Adipocyte (in vitro differentiated cells): ENCODE data around the gene OAF.
A peak's percentile ranks its signal among the peaks of the same experiment; 100 is the strongest.

Experiments
- DNase-seq: peaks from one replicate; pipeline ENCODE4 v3.0.0-alpha.2; 2015; ENCODE audit warnings: low read depth
- H3K27me3 ChIP-seq: replicated peaks from 2 replicates; pipeline ENCODE4 v1.7.0; 2013; ENCODE audit warnings: mild to moderate bottlenecking, low read length, moderate library complexity; ENCODE audit not compliant: control insufficient read depth, insufficient read depth
- H3K36me3 ChIP-seq: 2 replicates; pipeline ENCODE4 v1.7.0; 2013; ENCODE audit warnings: low read length, mild to moderate bottlenecking, moderate library complexity; ENCODE audit not compliant: control insufficient read depth, insufficient read depth, severe bottlenecking
- H3K4me1 ChIP-seq: 2 replicates; pipeline ENCODE4 v1.7.0; 2013; ENCODE audit warnings: mild to moderate bottlenecking, low read length, moderate library complexity; ENCODE audit not compliant: control insufficient read depth, insufficient read depth
- H3K4me3 ChIP-seq: 2 replicates; pipeline ENCODE4 v1.7.0; 2013; ENCODE audit warnings: mild to moderate bottlenecking, low read length, moderate library complexity
- H3K9ac ChIP-seq: 2 replicates; pipeline ENCODE4 v1.7.0; 2013; ENCODE audit warnings: mild to moderate bottlenecking, low read length, moderate library complexity
- H3K9me3 ChIP-seq: 2 replicates; pipeline ENCODE4 v1.7.0; 2013; ENCODE audit warnings: mild to moderate bottlenecking, low read length, moderate library complexity; ENCODE audit not compliant: control insufficient read depth

OAF gene

GRCh38 chr11:120196826-120197225 is 14.0 kb upstream of the OAF start:
- Histone ChIP-seq H3K9me3 (no peaks in the 10 kb centered on the region), H3K4me1 (peaks cover 8% of the 10 kb centered on the region)

DNA sequence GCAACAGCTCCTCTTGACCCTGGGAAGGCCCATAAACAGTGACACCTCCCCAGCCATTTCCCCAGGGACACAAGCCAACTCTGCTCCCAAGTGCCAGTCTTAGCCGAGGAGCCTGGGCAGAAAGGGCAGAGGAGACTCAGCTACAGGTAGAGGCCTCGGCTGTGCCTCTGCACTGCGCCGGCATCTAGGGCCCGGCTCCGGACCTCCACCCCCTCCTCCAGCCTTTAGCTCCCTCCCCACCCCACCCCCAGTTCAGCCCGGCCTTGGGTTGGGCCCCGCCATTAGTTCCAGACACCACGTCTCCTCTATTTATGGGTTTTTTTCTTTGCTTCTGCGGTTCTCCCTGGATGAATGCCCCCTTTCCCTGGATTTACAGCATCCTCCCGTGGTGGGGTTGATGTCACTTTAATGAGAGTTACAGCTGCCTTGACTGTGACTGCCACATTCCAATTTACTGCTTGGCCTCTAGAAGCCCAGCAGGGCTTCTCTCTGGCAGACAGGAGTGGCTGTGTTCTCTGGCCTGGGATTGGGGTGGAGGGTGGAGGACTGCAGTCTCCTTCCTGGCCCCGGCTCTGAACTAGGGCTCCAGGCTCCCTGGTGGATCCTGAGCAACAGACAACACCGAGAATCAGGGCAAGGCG is 13.5 kb upstream of the OAF start:
- no peak overlapping the region for H3K4me3 ChIP-seq
- H3K9ac ChIP-seq: no peak overlapping the region
- no peaks in the 10 kb centered on the region for H3K36me3 ChIP-seq
- peaks cover 8% of the 10 kb centered on the region for H3K4me1 ChIP-seq
- no peaks in the 10 kb centered on the region for H3K9me3 ChIP-seq
- DNase-seq: no peak
- no peaks in the 10 kb centered on the region for H3K27me3 ChIP-seq

More at GRCh38 chr11:120196826-120197225, 14.0 kb upstream of the OAF start:
- H3K4me3 ChIP-seq: no peak overlapping the region
- DNase-seq: no peak
- H3K27me3 ChIP-seq: no peaks in the 10 kb centered on the region
- H3K36me3 ChIP-seq: no peaks in the 10 kb centered on the region
- H3K9ac ChIP-seq: no peak overlapping the region

DNA sequence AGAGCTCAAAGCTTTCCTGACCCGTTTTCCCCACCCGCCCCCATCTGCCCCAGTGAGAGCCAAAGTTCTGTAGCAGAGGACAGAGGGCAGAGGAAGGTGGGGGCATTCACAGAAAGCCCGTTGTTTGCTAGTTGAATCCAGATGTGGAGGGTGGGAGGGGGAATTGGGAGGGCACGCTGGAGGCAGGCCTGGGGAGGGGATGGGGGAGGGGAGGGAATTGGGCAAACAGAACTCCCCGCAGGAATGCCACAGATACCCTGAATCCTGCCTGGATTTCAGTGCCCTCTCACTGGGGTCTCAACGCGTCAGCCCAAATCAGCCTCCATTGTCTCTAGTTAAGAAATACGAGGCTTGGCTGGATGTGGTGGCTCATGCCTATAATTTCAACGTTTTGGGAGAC is 12.9 kb upstream of the OAF start:
- Histone ChIP-seq H3K9ac (no peak overlapping the region), H3K4me1 (peaks cover 8% of the 10 kb centered on the region), H3K4me3 (no peak overlapping the region), H3K9me3 (no peaks in the 10 kb centered on the region), H3K27me3 (no peaks in the 10 kb centered on the region), H3K36me3 (no peaks in the 10 kb centered on the region)
- DNase-seq: no peak

DNA sequence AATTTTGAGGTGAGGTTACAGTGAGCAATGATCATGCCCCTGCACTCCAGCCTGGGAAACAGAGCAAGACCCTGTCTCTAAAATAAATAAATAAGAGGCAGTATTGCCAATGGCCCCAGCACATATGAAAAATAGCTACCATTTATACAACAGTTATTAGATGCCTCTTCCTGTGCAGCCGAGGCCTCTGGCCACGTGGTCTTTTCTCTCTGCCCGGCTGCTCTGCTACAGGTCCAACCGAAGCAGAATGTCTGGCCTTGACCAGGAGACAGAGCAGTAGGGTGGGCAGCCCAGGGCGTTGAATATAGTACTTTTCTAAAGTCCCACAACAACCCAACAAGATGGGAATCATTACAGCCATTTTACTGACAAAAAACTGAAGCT is 12.4 kb upstream of the OAF start:
- Histone ChIP-seq H3K4me3 (no peak overlapping the region), H3K9me3 (no peaks in the 10 kb centered on the region), H3K27me3 (no peaks in the 10 kb centered on the region)

DNA sequence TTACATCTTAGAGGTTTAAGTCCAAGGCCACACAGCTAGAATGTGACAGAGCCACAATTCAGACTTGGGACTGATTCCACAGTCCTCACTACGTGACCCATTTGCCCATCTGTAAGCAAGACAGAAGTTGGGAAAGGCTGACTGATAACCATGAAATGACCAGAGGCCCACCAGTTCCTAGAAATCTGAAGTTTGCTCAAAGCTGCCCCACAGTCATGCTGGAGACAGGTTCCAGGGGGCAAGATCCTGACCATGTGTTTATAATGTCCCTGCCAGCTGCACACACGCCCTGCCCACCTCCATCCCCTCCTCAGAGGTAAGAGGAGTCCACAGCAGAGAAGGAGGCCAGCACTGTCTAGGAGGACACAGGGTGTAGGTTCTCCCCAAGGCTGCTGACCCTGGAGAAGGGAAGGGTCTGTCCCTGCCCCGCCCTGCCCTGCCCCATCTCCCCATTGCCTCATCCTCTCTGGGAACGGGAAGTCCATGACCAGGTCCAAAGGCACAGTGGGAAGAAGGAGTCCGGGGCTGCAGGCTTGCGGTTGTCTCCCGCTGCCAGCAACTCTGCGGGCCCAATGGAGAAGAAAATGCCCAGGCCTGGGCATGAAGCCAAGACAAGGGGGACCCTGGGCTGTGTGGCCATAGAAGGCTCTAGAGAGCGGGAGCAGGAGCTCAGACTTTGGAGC is 11.9 kb upstream of the OAF start:
- Histone ChIP-seq H3K36me3 (no peaks in the 10 kb centered on the region), H3K4me1 (peaks cover 8% of the 10 kb centered on the region), H3K4me3 (no peak overlapping the region), H3K9me3 (no peaks in the 10 kb centered on the region), H3K9ac (no peak overlapping the region), H3K27me3 (no peaks in the 10 kb centered on the region)
- DNase-seq: no peak

More for the DNA sequence above, 12.4 kb upstream of the OAF start:
- Histone ChIP-seq H3K36me3 (no peaks in the 10 kb centered on the region), H3K4me1 (peaks cover 8% of the 10 kb centered on the region), H3K9ac (no peak overlapping the region)
- DNase-seq: no peak

GRCh38 chr11:120199613-120200012 is 11.2 kb upstream of the OAF start:
- H3K27me3 ChIP-seq: no peaks in the 10 kb centered on the region
- no peak overlapping the region for H3K9ac ChIP-seq
- DNase-seq: no peak
- H3K36me3 ChIP-seq: no peaks in the 10 kb centered on the region
- H3K9me3 ChIP-seq: no peaks in the 10 kb centered on the region
- no peak overlapping the region for H3K4me3 ChIP-seq
- H3K4me1 ChIP-seq: peaks cover 8% of the 10 kb centered on the region

DNA sequence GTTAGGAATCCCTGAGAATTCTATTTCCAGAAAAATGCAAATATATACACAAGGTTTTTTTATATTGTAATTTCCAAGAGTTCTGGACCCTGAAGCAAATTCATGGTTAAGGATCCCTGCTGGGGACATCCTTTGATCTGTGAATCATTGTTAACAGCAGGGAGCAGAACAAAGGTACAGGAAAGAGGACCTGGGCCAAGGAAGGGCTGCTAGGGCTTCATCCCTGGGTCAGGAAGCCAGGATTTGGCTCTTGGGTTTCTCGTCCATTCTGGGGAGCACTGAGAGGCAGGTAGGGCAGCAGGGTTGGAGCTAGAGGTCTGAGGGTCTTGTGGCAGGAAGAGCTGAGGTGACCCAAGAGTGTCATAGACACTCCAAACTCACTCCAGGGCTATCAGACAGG is 10.2 kb upstream of the OAF start:
- no peak for DNase-seq
- no peaks in the 10 kb centered on the region for H3K27me3 ChIP-seq

GRCh38 chr11:120201653-120202052 is 9.2 kb upstream of the OAF start:
- Histone ChIP-seq H3K9ac (no peak overlapping the region), H3K4me1 (peaks cover 20% of the 10 kb centered on the region), H3K9me3 (no peaks in the 10 kb centered on the region), H3K27me3 (no peaks in the 10 kb centered on the region), H3K36me3 (no peaks in the 10 kb centered on the region), H3K4me3 (no peak overlapping the region)
- DNase-seq: no peak

More for the DNA sequence above, 10.2 kb upstream of the OAF start:
- Histone ChIP-seq H3K4me1 (peaks cover 18% of the 10 kb centered on the region), H3K4me3 (no peak overlapping the region), H3K36me3 (no peaks in the 10 kb centered on the region), H3K9me3 (no peaks in the 10 kb centered on the region), H3K9ac (no peak overlapping the region)

- H3K9me3 ChIP-seq: no peaks in the 10 kb centered on the region
- no peaks in the 10 kb centered on the region for H3K36me3 ChIP-seq
- no peak for DNase-seq
- H3K4me1 ChIP-seq: peaks cover 24% of the 10 kb centered on the region
- H3K27me3 ChIP-seq: no peaks in the 10 kb centered on the region
- H3K9ac ChIP-seq: no peak overlapping the region
- no peak overlapping the region for H3K4me3 ChIP-seq
Measured at GRCh38 chr11:120203626-120204025, 7.2 kb upstream of the OAF start.

DNA sequence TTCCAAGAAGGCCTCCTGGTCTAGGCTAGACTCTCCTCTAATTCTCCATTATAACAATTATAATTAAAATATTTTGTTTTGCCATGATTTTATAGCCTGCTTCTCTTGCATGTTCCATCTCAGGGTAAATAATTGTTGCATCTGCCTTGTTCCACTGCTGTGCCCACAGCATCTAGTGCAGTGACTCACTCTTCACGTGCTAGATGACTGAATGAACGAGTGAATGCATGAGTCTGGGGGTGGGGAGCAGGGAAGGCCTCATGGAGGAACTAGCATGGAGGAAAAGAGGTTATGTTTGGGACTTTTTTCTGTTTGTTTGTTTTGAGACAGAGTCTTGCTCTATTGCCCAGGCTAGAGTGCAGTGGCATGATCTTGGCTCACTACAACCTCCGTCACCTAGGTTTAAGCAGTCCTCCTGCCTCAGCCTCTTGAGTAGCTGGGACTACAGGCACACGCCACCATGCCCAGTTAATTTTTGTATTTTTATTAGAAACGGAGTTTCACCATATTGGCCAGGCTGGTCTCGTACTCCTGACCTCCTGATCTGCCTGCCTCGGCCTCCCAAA is 5.2 kb upstream of the OAF start:
- Histone ChIP-seq H3K36me3 (no peaks in the 10 kb centered on the region), H3K9me3 (no peaks in the 10 kb centered on the region), H3K4me3 (peak overlapping the region; percentile 50), H3K27me3 (no peaks in the 10 kb centered on the region), H3K9ac (peak overlapping the region; percentile 44), H3K4me1 (peaks cover 40% of the 10 kb centered on the region)
- peak; percentile 54 for DNase-seq

- no peak for DNase-seq
- Histone ChIP-seq H3K9ac (no peak overlapping the region), H3K4me3 (no peak overlapping the region), H3K36me3 (no peaks in the 10 kb centered on the region), H3K27me3 (no peaks in the 10 kb centered on the region), H3K9me3 (no peaks in the 10 kb centered on the region), H3K4me1 (peaks cover 40% of the 10 kb centered on the region)
Measured at GRCh38 chr11:120207512-120207911, 3.3 kb upstream of the OAF start.
